Hematopoietic multipotent progenitor cell (in vitro differentiated cells): ENCODE data around the gene DPM3. TPM values are rescaled to one million over a fixed set of nuclear protein-coding genes. Genes with fewer than 3 reads are reported as not detected.
"Not testable (repeated sequence)": the region's sequence is repeated elsewhere in the genome, so short reads cannot be mapped to it uniquely, and the experiment has no call there.

Source experiments
- DNase-seq, 3 donors: peaks; one replicate each; pipeline ENCODE4 v3.0.0-alpha.2; 2011 to 2015; ENCODE audit warnings: low read depth in 2 of 3, low spot score in 2 of 3
- total RNA-seq: library from RNA; depleted of rRNA; stranded (reverse); fragments of >200 nt; gene quantifications from one replicate; pipeline ENCODE4 v1.2.3, GENCODE V29; 2012

The DPM3 gene
- total RNA-seq, 1 donor = 63.0 TPM

- DNase-seq = peak in 1 of 3 donors; percentile 46
Observed at GRCh38 chr1:155175927-155176371, 35.6 kb upstream of the DPM3 start.

DNA sequence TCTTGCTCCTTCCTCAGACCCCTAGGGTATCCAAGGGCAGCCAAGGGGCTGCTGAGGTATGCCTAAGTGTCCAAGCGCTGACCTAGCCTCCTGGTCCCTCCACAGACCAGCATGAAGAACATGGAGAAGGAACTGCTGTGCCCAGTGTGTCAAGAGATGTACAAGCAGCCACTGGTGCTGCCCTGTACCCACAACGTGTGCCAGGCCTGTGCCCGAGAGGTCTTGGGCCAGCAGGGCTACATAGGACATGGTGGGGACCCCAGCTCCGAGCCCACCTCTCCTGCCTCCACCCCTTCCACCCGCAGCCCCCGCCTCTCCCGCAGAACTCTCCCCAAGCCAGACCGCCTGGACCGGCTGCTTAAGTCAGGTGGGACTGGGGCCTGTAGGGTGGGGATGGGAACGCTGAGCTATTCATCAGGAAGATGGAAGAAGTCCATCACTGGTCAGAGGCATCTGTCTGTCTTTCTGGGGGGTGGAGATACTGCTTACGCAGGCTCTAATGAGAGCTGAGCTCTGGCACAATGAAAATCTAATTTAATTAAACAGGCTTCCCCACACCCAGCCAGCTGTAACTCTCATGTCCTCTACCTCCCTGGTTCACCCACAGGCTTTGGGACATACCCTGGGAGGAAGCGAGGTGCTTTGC, 35.1 kb upstream of the DPM3 start:
- DNase-seq = no peak

DNA sequence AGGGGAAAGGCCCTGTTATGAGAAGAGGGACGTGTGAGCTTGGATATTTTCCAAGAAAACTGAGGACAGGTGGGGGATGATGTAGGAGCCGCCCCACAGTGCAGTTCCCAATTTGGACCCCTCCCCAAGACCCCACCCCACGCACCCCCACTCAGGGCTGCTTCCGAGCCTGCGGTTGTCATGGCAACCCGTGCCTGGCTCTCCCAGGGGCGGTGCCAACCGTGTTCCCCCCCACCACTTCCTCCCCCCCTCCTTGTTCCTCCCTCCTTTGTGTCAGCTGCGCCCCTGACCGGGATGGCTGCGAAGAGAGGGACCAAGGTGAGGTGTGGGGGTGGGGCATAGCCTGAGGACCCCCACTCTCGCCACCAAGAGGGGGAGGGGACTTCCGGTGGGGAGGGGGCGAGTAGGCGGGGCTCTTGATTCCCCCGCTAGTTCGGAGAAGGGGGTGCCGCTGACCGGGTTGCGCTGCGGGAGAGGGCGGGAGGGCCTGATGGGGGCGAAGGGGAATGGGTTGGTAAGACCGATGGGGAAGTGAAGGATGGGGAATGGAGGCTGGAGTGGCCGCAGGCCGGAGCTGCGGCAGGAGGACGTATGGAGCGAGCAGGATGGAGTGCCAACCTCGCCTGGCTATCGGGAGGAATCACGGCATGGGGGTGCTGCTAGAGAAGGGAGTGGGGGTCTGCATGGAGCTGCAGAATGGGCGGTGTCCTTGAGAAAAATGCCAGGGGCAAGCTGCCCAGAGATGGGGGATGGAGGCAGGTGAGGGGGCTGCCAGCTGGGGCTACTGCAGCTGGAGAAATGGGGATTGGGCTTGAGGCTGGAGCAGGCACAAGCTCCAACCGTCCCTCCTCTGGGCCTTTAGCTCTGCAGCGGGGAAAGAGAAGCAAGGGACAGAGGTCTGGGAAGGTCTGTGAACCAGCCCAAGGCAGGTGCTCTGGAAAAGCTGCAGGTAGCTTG, 34.3 kb upstream of the DPM3 start:
- peak in 2 of 3 donors; percentile 62 to 65 for DNase-seq

GRCh38 chr1:155173478-155174323, 33.4 kb upstream of the DPM3 start, which contains the start of gene TRIM46:
TRIM46 (plus strand) TSS chr1:155173849; CDS start chr1:155173967, 118 bp downstream.
- peak in 2 of 3 donors; percentile 54 to 69 for DNase-seq

DNA sequence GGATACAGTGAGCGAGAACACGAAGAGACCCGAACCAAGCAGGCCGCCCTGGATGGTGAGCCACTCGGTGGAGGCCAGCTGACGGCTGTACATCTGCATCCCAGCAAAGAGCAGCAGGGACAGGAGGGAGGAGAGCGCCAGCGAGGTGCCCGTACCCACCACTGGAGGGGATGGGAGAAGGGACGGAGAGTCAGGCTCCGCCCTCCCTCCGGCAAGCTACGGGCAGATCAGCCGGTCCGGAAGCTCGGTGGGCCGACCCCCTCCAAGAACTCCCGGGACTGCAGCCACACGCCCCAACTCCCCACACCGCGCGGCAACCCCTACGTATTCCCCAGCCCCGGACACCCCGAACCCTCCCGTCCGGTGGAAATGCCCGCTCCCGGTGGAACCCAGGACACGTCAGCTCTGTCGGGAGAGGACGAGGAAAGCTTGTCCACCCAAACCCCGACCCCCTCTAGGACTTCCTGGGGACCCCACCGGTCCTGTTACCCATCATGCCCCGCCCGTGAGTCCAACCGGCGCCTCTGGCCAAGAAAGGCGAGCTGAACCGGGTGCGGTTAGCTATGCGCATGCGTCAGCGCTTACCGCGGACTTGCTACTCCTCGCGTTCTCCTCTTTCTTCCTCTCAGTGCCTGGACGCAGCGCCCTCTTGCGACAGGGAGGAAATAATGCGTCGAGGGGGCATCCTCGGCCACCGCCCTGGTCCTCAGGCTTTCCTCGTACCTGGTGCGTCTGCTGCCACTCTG, 32.6 kb upstream of the DPM3 start, which contains the start of gene KRTCAP2:
Gene KRTCAP2 (minus strand): TSS at position 573 of the 746 bp plus-strand sequence. CDS start 80 bp downstream, at position 493.
- peak; percentile 91 to 98 (median 95) for DNase-seq

- no peak for DNase-seq
Observed at GRCh38 chr1:155171836-155172731, 31.8 kb upstream of the DPM3 start.

- no peak for DNase-seq
Observed at GRCh38 chr1:155170806-155171205, 30.5 kb upstream of the DPM3 start.

GRCh38 chr1:155170101-155170785, 29.9 kb upstream of the DPM3 start:
- no peak for DNase-seq

DNA sequence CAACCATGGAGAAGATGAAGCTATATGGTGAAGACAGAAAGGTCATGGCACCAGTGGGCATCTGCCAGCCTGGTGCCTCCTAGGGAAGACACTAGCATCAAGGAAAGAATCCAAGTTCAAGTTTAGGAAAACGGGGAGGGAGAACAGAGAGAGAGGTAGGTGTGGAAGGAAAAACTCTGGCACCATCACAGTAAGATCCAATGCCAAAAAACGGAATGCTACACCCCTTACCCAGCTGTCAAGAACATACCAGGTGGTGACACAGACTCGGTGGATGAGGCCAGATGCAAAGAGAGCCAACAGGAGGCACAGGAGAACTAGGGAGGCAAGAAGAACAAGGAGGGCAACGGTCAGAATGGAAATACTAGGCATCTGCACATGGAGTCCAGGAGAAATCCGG, 29.2 kb upstream of the DPM3 start:
- DNase-seq = no peak

GRCh38 chr1:155168456-155169210, 28.3 kb upstream of the DPM3 start:
- no peak for DNase-seq

GRCh38 chr1:155168105-155168445, 27.7 kb upstream of the DPM3 start:
- DNase-seq = not testable (repeated sequence)

GRCh38 chr1:155167166-155168104, 27.1 kb upstream of the DPM3 start:
- DNase-seq = peak; percentile 79 to 92 (median 84)

DNA sequence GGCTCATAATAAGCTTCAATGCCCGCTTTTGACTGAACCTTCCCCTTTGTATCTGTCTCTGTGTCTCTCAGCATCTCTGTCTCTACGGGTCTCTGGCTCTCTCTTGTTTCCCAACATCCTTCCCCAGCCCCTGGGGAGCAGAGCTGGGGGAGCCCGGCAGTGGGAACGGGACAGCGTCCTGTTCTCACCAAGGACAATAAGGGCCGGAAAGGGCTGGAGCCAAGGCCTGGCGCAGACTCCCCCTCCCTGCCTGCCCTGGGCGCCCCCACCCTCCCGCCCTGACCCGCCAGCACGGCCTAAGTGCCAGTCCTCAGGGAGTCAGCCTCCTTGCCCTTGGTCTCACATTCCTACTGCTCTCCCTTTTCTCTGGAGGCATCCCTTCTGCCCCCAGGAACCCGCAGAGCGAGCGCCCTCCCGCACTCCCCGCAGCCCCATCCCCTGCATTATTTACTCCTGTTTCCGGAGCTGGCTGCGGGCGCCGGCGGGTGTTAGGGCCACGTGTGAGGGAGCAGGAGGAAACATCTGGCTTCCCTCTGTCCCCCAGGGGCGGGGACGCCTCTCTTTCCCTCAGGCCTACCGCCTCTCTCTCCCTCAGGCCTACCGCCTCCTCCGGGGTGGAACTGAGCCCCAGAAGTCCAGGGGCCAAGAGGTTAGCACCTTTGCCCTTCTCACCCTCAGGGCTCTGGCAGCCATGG, 26.3 kb upstream of the DPM3 start:
- peak in 2 of 3 donors; percentile 92 to 96 for DNase-seq

DNA sequence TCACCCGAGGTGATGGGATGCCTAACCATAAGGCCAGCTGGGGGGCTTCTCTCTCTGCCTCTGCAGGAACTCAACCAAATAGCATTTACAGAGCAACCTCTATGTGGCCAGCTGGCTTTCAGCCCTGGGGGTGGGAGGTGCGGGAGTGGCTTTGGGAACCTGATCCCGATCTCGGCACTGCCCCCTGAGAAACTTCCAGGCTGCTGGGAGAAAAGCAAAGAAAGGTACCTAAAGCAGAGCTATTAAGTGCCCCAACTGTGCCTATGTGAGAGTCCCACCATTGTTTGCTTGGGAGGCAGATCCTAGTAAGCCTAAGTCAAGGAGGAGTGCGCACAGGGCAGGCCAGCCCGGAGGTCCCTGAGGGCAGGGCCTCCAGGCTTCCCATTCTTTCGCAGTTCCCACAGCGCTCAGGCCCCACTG, 25.7 kb upstream of the DPM3 start:
- no peak for DNase-seq

DNA sequence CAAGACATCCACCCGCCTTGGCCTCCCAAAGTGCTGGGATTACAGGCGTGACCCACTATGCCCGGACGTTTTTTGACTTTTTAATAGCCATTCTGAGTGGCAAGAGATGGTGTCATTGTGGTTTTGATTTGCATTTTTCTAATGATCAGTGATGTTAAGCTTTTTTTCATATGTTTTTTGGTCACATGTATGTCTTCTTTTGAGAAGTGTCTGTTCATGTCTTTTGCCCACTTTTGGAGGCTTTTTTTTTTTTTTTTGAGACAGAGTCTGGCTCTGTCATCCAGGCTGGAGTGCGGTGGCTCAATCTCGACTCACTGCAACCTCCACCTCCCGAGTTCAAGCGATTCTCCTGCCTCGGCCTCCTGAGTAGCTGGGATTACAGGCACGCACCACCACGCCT, 24.3 kb upstream of the DPM3 start:
- DNase-seq = not testable (repeated sequence)

GRCh38 chr1:155163785-155164184, 23.5 kb upstream of the DPM3 start:
- not testable (repeated sequence) for DNase-seq
